WTC11 (cell line): ENCODE measurements around the gene TMEM82. TPM values are rescaled to one million over a fixed set of nuclear protein-coding genes. Genes with fewer than 3 reads are reported as not detected.

ENCODE experiments used
- ATAC-seq: fragments of 200-7000 bp; cut with Tn5 transposase; 2 replicates; pipeline ENCODE4 v1.10.0; 2021; ENCODE audit warnings: mild to moderate bottlenecking, moderate library complexity
- CTCF ChIA-PET: fragments of 300-600 bp; sonication (Branson Sonifier 250); formaldehyde crosslinking; loops from one replicate; lab custom pipeline; 2021; ENCODE audit warnings: antibody characterized with exemption; lab: Charles Lee
- POLR2A ChIA-PET: fragments of 350-600 bp; sonication (Branson Sonifier 250); formaldehyde crosslinking; loops from one replicate; lab custom pipeline; 2021; ENCODE audit warnings: antibody characterized with exemption; lab: Charles Lee
- DNase-seq: peaks from one replicate; pipeline ENCODE4 v3.0.0; 2021; ENCODE audit warnings: low spot score
- H3K27ac Mint-ChIP-seq: 2 replicates; pipeline ENCODE4 v1.8.0; 2021; ENCODE audit warnings: mixed read lengths
- H3K27me3 Mint-ChIP-seq: 2 replicates; pipeline ENCODE4 v1.8.0; 2021; ENCODE audit warnings: low read depth, mild to moderate bottlenecking, moderate library complexity, mixed read lengths
- H3K36me3 Mint-ChIP-seq: 2 replicates; pipeline ENCODE4 v1.8.0; 2021; ENCODE audit warnings: mixed read lengths
- H3K4me1 Mint-ChIP-seq: 2 replicates; pipeline ENCODE4 v1.8.0; 2022; ENCODE audit warnings: mixed read lengths
- H3K4me3 Mint-ChIP-seq: 2 replicates; pipeline ENCODE4 v1.8.0; 2021; ENCODE audit warnings: mild to moderate bottlenecking, moderate library complexity, mixed read lengths
- H3K9me3 Mint-ChIP-seq: 2 replicates; pipeline ENCODE4 v1.8.0; 2021; ENCODE audit warnings: mixed read lengths
- AR ChIP-seq: fragments of 250-450 bp; sonication (Bioruptor Pico); IDR thresholded peaks from 2 replicates; pipeline ENCODE4 v1.9.0; 2021; ENCODE audit warnings: mild to moderate bottlenecking
- ATF3 ChIP-seq: sonication (generic); formaldehyde crosslinking; conservative IDR thresholded peaks from 2 replicates; pipeline ENCODE4 v1.8.1; 2022; ENCODE audit warnings: mild to moderate bottlenecking, missing genetic modification reagents
- ATF6 ChIP-seq: sonication (generic); formaldehyde crosslinking; IDR thresholded peaks from 2 replicates; pipeline ENCODE4 v1.8.1; 2023; ENCODE audit warnings: mild to moderate bottlenecking, missing genetic modification reagents
- ERG ChIP-seq: fragments of 250-450 bp; sonication (Bioruptor Pico); IDR thresholded peaks from 2 replicates; pipeline ENCODE4 v1.8.0; 2021; ENCODE audit warnings: mild to moderate bottlenecking
- ESRRA ChIP-seq: sonication (generic); formaldehyde crosslinking; IDR thresholded peaks from 2 replicates; pipeline ENCODE4 v1.8.1; 2022; ENCODE audit warnings: mild to moderate bottlenecking, missing genetic modification reagents, borderline replicate concordance
- FOXK1 ChIP-seq: sonication (generic); formaldehyde crosslinking; IDR thresholded peaks from 2 replicates; pipeline ENCODE4 v1.8.0; 2022; ENCODE audit warnings: mild to moderate bottlenecking, moderate library complexity, missing genetic modification reagents
- GTF2I ChIP-seq: fragments of 250-450 bp; sonication (Bioruptor Pico); conservative IDR thresholded peaks from 2 replicates; pipeline ENCODE4 v1.4.0; 2021; ENCODE audit warnings: mild to moderate bottlenecking
- IRF2 ChIP-seq: sonication (generic); formaldehyde crosslinking; IDR thresholded peaks from 2 replicates; pipeline ENCODE4 v1.8.0; 2022; ENCODE audit warnings: low read depth, missing genetic modification reagents, borderline replicate concordance
- PRRX2 ChIP-seq: fragments of 250-450 bp; sonication (Bioruptor Pico); IDR thresholded peaks from 2 replicates; pipeline ENCODE4 v1.8.0; 2021; ENCODE audit warnings: mild to moderate bottlenecking
- SMAD4 ChIP-seq: sonication (generic); formaldehyde crosslinking; IDR thresholded peaks from 2 replicates; pipeline ENCODE4 v1.8.0; 2022; ENCODE audit warnings: mild to moderate bottlenecking, missing genetic modification reagents
- SOX15 ChIP-seq: fragments of 250-450 bp; sonication (Bioruptor Pico); IDR thresholded peaks from 2 replicates; pipeline ENCODE4 v1.9.0; 2021; ENCODE audit warnings: mild to moderate bottlenecking
- TEAD4 ChIP-seq: sonication (generic); formaldehyde crosslinking; IDR thresholded peaks from 2 replicates; pipeline ENCODE4 v1.8.0; 2022; ENCODE audit warnings: mild to moderate bottlenecking, missing genetic modification reagents
- TP53 ChIP-seq: sonication (generic); formaldehyde crosslinking; IDR thresholded peaks from 2 replicates; pipeline ENCODE4 v1.8.1; 2023; ENCODE audit warnings: mild to moderate bottlenecking, missing genetic modification reagents
- USF1 ChIP-seq: sonication (generic); formaldehyde crosslinking; IDR thresholded peaks from 2 replicates; pipeline ENCODE4 v1.8.0; 2022; ENCODE audit warnings: mild to moderate bottlenecking, missing genetic modification reagents
- USF2 ChIP-seq: sonication (generic); formaldehyde crosslinking; IDR thresholded peaks from 2 replicates; pipeline ENCODE4 v1.8.1; 2023; ENCODE audit warnings: mild to moderate bottlenecking, missing genetic modification reagents, moderate library complexity
- ZNF121 ChIP-seq: sonication (generic); formaldehyde crosslinking; IDR thresholded peaks from 2 replicates; pipeline ENCODE4 v1.8.0; 2023; ENCODE audit warnings: missing genetic modification reagents
- ZNF138 ChIP-seq: sonication (generic); formaldehyde crosslinking; conservative IDR thresholded peaks from 2 replicates; pipeline ENCODE4 v1.8.1; 2022; ENCODE audit warnings: mild to moderate bottlenecking, moderate library complexity, missing genetic modification reagents
- ZNF219 ChIP-seq: sonication (generic); formaldehyde crosslinking; IDR thresholded peaks from 2 replicates; pipeline ENCODE4 v1.8.0; 2023; ENCODE audit warnings: missing genetic modification reagents, mild to moderate bottlenecking, borderline replicate concordance
- ZNF423 ChIP-seq: fragments of 250-450 bp; sonication (Bioruptor Pico); IDR thresholded peaks from 2 replicates; pipeline ENCODE4 v2.1.2; 2022; ENCODE audit warnings: mild to moderate bottlenecking, moderate library complexity
- total RNA-seq: library from RNA; stranded (reverse); gene quantifications from 3 replicates; pipeline ENCODE4 v1.2.3, GENCODE V29; 2021

Gene TMEM82
- total RNA-seq, 1 experiment from 2014 or later = 0.48 TPM

GRCh38 chr1:15735304-15736037 lies 6.8 kb upstream of the TMEM82 start:
- Mint-ChIP-seq H3K27ac (no peak overlapping the region), H3K9me3 (no peaks in the 10 kb centered on the region), H3K36me3 (peaks cover 3% of the 10 kb centered on the region; the same call in 1 of the 2 replicates), H3K4me3 (no peak overlapping the region), H3K27me3 (no peaks in the 10 kb centered on the region), H3K4me1 (no peaks in the 10 kb centered on the region)
- ATAC-seq (no peak), DNase-seq (no peak)
- ChIA-PET POLR2A (no interaction called here), CTCF (interaction anchor here (0.6 to 0.7 kb wide), 2 partner anchors 89 to 105 kb away, joined by 3 to 4 read pairs; no protein-coding TSS in a partner anchor)
- no peak for TF ChIP-seq ESRRA

GRCh38 chr1:15736038-15736891 lies 6.0 kb upstream of the TMEM82 start, which contains the start of gene SLC25A34:
Gene SLC25A34 (plus strand): TSS chr1:15736258. CDS start chr1:15736486, 228 bp downstream.
- no peak within 1 kb of the TSS for H3K4me3 Mint-ChIP-seq
- ATAC-seq = peak; percentile 19
- CTCF ChIA-PET = interaction anchor here (0.7 to 1.1 kb wide), 3 partner anchors 13 to 55 kb away, joined by 3 read pairs; no protein-coding TSS in a partner anchor

GRCh38 chr1:15736892-15737261 lies 5.4 kb upstream of the TMEM82 start:
- Mint-ChIP-seq H3K4me1 (peaks cover 8% of the 10 kb centered on the region), H3K27ac (no peak overlapping the region), H3K36me3 (peaks cover 3% of the 10 kb centered on the region; the same call in 1 of the 2 replicates), H3K4me3 (no peak overlapping the region), H3K9me3 (no peaks in the 10 kb centered on the region), H3K27me3 (no peaks in the 10 kb centered on the region)
- DNase-seq (no peak), ATAC-seq (no peak)
- CTCF ChIA-PET = interaction anchor here (0.7 to 1.1 kb wide), 3 partner anchors 14 to 56 kb away, joined by 3 read pairs; no protein-coding TSS in a partner anchor
- POLR2A ChIA-PET = no interaction called here
- no peak for TF ChIP-seq GTF2I
- no peak for TF ChIP-seq ATF3 (CRISPR knock-in tag)
- no peak for TF ChIP-seq ZNF121 (CRISPR knock-in tag)
- TF ChIP-seq PRRX2 (CRISPR knock-in tag) = no peak
- no peak for TF ChIP-seq USF1 (CRISPR knock-in tag)
- TF ChIP-seq USF2 (CRISPR knock-in tag) = no peak
- no peak for TF ChIP-seq TEAD4
- no peak for TF ChIP-seq SMAD4
- TF ChIP-seq SOX15 (CRISPR knock-in tag) = no peak
- no peak for TF ChIP-seq ATF6
- no peak for TF ChIP-seq TP53 (CRISPR knock-in tag)
- TF ChIP-seq ZNF423 (CRISPR knock-in tag) = no peak
- TF ChIP-seq ERG (CRISPR knock-in tag) = no peak
- no peak for TF ChIP-seq AR (CRISPR knock-in tag)
- no peak for TF ChIP-seq IRF2 (CRISPR knock-in tag)
- TF ChIP-seq ZNF219 = no peak
- no peak for TF ChIP-seq FOXK1

More at GRCh38 chr1:15736038-15736891, 6.0 kb upstream of the TMEM82 start, which contains the start of gene SLC25A34:
- peaks cover 3% of the 10 kb centered on the region; the same call in 1 of the 2 replicates for H3K36me3 Mint-ChIP-seq
- H3K9me3 Mint-ChIP-seq = no peaks in the 10 kb centered on the region
- DNase-seq = peak; percentile 41
- TF ChIP-seq ESRRA (no peak), ZNF138 (CRISPR knock-in tag) (no peak)
- H3K27ac Mint-ChIP-seq = no peak within 1 kb of the TSS
- POLR2A ChIA-PET = no interaction called here
- peaks cover 3% of the 10 kb centered on the region for H3K4me1 Mint-ChIP-seq
- H3K27me3 Mint-ChIP-seq = no peaks in the 10 kb centered on the region
